Astrocyte of the hippocampus (primary cell): ENCODE data around the gene DYRK1B.

ENCODE experiments used
- DNase-seq: peaks from one replicate; pipeline ENCODE4 v3.0.0; 2011; ENCODE audit warnings: low read depth, low spot score

The DYRK1B gene

GRCh38 chr19:39858541-39858940 is 24.6 kb upstream of the DYRK1B start:
- no peak for DNase-seq

GRCh38 chr19:39852882-39853281 is 18.9 kb upstream of the DYRK1B start:
- DNase-seq, result no peak

DNA sequence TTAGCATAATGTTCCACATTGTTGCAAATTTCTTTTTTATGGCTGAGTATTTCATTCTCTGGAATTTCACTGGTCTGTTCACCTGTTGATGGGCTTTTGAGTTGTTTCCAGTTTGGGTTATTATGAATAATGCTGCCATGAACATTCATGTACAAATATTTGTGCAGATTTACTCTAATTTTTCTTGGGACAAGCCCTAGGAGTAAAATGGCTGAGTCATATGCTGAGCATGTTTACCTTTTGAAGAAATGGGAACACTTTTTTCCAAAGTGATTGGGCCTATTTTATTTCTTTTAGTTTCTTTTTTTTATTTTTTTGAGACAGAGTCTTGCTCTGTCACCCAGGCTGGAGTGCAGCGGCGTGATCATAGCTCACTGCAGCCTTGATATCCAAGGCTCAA is 16.9 kb upstream of the DYRK1B start:
- DNase-seq, result no peak

DNA sequence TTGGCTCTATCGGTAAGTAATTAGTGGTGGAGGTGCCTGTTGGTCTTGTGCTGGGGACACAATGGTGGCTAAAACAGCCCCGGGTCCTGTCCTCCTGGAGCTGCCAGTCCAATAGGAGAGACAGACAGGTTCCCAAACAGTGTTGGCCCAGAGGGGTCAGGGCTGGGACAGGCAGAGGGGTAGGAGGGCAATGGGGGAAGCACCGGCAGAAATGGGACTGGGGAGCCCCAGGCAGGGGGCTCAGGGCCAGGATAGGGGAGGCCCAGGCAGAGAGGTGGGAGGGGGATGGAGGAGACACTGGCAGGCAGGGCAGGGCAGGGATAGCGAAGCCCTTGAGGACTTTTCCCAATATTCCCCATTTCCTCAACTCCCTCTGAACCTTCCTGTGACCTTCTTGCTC is 14.4 kb upstream of the DYRK1B start:
- no peak for DNase-seq

- no peak for DNase-seq
Measured at GRCh38 chr19:39847525-39847924, 13.6 kb upstream of the DYRK1B start.

DNA sequence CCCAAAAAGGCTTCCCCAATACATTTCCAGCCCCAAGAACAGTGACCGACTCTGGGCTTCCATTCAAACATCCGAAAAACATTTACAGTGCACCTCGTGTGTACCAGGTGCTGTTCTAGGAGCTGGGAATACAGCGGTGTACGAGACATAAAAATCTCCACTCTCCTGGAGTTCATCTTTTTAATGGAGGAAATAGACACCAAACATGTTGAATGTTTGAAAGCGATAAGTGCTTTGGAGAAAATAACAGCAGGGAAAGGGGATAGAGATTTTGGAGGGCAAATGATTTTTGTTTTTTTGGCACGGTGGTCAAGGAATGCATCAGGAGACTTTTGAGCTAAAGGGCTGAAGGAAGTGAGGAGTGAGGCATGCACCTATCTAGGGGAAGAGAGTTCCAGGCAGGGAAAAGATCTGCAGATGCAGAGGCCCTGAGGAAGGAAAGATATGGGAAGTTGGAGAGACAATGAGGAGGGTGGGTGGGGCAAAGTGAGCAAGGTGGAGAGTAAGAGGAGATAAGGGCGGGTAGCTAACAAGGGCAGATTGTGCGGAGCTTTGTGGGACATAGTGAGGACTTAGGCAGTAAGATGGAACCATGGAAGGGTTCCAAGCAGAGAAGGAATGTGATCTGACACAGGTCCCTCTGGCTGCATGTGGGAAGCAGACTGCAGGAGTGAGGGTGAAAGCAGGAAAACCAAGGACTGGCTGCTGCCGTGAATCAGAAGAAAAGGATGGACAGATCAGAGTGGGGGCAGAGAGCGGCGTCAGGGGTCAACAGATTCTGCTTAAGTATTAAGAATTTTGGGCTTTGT is 12.9 kb upstream of the DYRK1B start:
- DNase-seq, result no peak

GRCh38 chr19:39845933-39846677 is 12.1 kb upstream of the DYRK1B start, which contains the start of gene FBL:
Gene FBL (minus strand): TSS chr19:39846379. CDS start chr19:39846300, 79 bp downstream.
- peak; percentile 98 for DNase-seq

GRCh38 chr19:39845584-39845932 is 11.6 kb upstream of the DYRK1B start:
- DNase-seq, result peak; percentile 49

GRCh38 chr19:39845172-39845571 is 11.2 kb upstream of the DYRK1B start:
- no peak for DNase-seq

DNA sequence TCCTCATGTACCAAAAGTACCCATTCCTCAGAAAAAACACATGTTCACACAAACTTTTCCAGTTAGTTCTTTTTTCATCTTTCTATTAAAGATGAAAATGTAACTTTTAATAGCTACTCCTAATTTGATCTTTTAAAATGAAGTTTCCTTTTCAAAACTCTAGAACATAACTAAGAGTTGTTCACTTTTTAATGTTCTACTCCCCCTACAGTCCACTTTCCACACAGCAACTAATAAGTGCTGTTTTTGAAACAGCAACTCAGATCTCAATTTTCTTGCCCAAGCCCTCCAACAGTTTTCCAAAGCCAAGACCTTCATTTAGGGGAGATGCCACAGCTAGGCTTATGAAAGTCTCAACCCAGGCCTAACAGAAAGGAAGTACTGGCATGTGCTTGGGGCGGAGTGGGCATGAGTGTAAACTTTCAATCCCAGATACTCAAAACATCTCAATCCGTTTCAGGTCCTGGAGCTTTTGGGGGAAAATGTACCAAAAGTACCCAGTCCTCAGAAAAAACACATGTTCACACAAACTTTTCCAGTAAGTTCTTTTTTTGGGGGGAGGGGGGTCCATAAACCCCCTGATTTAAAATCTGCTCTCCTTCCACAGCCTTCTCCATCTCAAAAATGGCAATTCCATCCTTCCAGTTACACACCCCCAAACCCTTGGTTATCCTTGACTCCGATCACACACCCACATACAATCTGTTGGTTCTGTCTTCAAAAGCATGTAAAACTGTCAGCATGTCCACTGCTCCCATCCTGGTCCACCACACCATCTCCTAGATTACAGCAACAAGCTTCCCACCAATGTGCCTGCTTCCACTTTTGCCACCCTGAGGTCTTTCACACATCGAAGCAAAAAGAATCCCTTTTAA is 10.2 kb upstream of the DYRK1B start:
- DNase-seq, result peak; percentile 64

- no peak for DNase-seq
Measured at GRCh38 chr19:39842693-39843435, 8.9 kb upstream of the DYRK1B start.

DNA sequence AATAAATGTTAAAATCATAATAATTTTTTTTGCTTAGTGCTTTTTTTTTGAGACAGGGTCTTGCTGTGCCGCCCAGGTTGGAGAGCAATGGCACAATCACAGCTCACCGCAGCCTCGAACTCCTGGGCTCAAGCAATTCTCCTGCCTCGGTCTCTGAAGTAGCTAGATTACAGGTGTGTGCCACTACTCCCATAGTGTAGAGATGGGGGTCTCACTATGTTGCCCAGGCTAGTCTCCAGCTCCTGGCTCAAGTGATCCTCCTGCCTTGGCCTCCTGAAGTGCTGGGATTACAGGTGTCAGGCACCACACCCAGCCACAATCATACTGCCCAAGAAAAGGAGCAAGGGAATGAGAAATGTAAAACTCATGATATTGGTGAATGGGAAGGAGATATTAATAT is 7.1 kb upstream of the DYRK1B start:
- DNase-seq, result no peak

GRCh38 chr19:39840492-39840891 is 6.5 kb upstream of the DYRK1B start:
- DNase-seq, result no peak

DNA sequence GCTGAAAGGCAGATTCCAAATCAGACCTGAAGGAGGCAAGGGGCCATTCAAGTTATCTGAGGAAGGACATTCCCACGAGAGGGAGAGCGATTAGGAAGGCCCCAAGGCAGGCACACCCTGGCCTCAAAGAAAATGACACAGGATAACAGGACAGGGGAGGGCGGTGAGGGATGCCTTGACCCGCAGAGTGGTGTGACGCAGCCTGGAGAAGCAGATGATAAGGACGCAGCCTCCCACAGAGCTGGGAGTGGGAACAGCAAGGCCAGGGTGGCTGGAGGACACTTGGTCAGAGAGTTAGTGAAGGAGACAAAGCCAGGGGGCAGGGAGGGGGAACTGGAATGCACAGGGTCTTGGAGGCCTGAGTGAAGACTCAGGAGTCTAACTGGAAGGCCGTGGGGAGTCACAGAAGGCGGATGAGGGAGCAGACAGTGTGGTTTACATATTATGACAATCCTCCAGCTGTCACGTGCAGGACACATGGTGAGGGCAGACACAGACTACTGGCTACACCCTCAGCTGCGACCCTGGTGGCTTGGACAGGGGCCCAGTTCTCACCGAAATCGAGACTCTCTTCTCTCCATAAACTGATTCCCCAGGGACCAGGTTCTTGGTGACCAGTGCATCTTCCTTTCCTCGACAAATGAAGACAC is 5.8 kb upstream of the DYRK1B start:
- no peak for DNase-seq

GRCh38 chr19:39838569-39838968 is 4.6 kb upstream of the DYRK1B start:
- no peak for DNase-seq

GRCh38 chr19:39837978-39838377 is 4.0 kb upstream of the DYRK1B start:
- DNase-seq, result no peak

- no peak for DNase-seq
Measured at GRCh38 chr19:39834287-39834841, 402 bp upstream of the DYRK1B start.

DNA sequence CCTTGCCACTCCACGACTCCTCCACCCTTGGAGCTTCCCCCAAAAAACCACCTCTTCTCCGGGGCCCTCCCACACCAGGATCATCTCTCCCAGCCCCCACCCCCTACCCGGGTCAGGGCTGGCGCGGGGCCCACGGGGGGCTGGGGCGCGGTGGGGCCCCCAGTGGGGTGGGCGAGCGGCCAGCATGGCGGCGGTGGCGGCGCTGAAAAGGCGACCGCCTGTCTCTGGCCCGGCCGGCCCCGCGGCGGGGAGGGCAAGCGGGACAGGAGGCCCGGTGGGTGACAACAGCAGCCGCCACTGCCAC is 850 bp downstream of the DYRK1B start:
- DNase-seq, result no peak

GRCh38 chr19:39832341-39833083 is 1.4 kb downstream of the DYRK1B start:
- no peak for DNase-seq

- DNase-seq, result no peak
Measured at GRCh38 chr19:39831679-39832078, 2.3 kb downstream of the DYRK1B start.
